ENCODE results near the gene GSTM2.
"Not testable (repeated sequence)": the region's sequence is repeated elsewhere in the genome, so short reads cannot be mapped to it uniquely, and the experiment has no call there.

- TF ChIP-seq EP300, CTCF, POLR2A, POLR2AphosphoS5 (IDR thresholded peaks at IDR 0.05): not testable (repeated sequence)
Observed at GRCh38 chr1:109694400-109694799, 26.5 kb downstream of the GSTM2 start.
